GM18519 (cell line): ENCODE results near the gene LRIG1.
A peak's percentile ranks its signal among the peaks of the same experiment; 100 is the strongest.

ENCODE experiments used
- ATAC-seq: cut with Tn5 transposase; IDR thresholded peaks from one replicate; pipeline ENCODE4 v1.9.1; 2021; ENCODE audit warnings: mild to moderate bottlenecking, moderate library complexity; ENCODE audit not compliant: unreplicated experiment, low FRiP score

The LRIG1 gene

DNA sequence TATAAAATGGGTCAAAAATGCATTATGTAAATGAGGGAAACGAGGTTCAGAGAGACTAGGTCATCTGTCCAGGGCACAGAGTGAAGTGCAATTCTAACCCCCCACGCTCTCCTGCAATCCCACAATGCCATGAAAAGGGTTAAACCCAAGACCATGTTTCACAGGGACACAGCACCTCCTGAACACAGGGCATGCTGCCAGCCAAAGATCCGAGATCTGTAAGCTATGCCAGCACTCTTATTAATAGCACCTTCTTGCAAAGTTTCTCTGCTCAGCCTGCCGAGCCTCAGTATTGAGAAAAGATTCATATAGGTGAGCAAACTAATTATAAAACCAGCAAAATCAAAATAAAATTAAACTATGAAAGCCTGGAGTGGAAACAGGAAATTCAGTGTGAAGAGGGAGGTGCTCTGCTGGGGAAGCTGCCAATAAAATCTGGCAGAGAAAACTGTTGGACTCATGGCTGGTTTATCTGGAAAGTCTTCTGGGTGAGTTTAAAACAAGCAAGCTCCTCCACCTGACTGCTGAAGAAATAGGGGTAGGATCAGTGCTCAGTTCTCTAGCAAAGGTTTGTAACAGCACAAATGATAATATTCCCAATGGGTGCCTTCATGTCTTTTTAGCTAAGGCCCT lies 50.3 kb downstream of the LRIG1 start:
- ATAC-seq: no peak

DNA sequence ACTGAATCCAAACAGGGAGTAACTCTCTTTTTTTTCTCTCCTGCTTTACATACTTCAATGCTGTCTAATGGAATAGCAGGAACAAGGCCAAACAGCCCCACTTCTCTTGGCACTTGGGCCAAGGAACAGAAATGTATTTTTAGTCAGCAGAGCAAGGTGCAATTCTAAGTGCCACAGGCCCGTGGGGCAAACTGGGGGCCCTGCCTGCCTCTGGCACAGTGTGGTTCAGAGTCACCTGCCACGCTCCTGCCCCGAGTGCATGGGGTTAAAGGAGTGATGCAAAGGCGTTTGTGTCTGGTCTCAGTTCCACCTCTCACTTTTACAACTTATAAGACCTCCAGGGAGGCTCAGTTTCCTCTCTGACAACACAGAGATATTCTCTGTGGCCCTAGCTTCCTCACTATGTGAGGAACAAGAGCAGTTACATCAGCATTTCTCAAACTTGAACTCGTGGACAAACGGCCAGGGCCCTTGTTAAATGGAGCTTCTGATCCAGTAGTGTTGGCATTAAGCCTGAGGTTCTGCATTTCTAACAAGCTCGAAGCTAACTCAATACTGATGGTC lies 51.3 kb downstream of the LRIG1 start:
- peak; percentile 57 for ATAC-seq

DNA sequence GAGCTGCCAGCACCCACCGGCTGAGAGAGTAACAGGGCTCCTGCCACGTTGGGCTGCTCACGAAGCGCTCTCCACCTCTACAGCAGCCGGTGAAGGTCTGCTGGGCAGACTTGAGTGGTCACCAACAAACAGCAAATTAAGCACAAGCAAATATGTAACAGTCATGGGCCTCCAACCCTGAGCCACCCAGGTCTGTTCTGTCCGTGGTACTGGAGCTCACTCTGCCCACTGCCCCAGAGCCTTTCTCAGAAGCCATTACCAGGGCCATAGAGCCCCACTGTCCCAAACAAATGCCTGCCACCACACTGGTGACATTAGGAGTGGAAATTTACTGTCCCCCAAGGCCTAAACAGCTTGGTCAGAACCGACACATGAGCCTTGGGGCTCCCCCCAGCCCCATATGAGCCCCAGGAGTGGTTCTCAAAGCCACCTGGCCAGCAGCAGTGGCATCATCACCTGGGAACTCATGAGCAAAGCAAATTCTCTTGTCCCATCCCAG lies 56.6 kb downstream of the LRIG1 start:
- ATAC-seq: no peak

DNA sequence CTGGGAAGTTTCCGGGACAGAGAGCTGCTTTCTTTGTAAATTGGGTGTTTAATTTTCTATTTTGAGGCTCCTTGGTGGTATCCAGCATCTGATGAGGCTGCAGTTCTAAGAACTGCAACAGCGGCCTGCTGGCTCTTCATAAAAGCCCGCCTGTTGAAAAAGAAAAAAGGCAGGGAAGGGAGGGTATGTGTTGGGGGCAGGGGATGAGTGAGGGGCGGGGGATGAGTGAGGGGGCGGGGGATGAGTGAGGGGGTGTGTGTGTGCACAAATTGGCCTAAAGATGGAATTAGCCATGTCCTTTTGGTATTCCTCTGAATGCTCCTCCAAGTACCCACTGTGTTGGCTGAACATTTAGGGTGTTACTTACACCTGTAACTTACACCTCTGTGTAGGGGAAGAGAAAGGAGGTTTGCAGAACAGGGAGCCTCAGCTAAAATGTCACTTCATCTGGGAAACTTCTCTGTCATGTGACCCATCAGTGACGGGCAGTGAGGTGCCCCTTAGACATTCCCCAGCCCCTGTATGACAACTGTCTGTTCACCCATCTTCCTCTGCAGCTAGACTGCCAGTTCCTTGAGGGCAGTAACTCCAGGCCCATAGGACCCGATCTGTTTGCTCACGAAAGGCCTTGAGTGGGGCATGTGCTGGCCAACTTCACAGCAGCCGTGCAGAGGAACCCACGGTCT lies 57.6 kb downstream of the LRIG1 start:
- no peak for ATAC-seq

DNA sequence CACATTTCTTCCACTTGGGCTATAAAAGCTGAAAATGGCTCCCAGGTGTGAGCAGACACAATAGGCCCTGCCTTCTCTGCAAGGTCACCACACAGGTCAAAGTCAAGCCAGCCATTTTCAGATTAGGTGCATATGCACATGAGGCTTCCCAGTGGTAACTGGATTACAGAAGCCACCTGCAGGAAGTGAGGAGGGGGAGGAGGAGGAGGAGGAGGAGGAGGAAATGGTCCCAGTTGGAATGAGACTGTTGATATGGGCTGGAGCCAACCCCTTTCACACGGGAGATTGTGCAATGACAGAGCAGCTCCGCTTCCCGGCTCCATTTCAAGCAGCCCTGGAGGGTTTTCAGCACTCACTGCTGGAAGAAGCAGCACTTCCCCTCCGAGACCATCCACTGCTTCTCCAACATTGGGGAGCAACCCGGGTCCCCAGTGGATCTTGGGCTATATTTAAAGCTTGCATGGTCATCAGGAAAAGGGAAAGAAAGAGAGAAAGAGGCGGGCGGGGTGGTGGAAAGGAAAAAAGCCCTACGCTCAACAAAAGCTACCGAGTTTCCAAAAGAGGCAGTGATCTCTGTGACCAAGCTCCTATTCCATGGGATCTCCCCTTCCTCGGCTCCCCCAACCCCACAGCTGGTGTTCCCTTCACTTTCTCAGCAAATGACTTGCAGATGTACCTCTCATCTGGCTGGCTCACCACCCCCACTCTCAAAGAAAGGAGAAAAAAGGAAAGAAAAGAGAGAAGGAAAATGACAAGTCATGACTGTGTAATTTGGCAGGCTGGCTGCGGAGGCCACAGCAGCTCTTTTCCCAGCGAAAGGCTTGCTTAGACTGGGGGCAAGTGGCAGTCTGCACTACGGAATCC lies 58.3 kb downstream of the LRIG1 start:
- no peak for ATAC-seq

DNA sequence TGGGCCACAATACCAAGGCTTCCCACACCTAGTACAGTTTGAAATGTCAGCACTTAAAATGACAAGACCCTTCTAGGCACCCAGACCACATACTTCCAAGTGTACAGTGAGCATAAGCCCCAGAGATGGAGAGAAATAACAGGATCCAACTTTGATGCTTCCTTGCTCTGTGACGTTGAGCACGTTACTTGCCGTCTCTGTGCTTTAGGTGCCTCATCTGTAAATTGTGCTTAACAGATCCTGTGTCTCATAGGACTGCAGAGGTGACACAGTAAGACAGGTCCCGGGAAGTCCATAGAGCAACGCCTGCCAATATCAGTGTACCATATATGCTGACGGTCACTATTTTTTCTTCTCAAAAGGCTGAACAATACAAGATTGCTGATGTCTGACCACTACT lies 59.1 kb downstream of the LRIG1 start:
- no peak for ATAC-seq

DNA sequence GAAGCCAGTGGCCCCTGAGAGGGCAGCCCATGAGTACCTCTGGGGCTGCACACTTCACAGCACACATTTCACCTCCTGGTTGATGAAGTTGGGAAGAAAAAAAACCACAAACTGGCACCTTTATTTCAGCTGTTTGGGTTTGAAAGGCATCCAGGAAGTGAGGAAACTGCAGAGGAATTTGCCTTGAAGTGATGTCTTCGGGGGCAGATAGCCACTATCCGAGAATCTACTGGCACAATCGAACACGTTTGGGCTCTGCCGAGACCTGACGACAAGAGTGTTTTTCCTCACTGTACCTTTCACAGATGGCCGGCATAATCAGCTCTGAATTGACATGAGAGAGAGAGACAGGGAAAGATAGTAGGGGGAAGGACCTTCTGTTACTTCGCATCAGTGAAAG lies 59.7 kb downstream of the LRIG1 start:
- ATAC-seq: no peak

DNA sequence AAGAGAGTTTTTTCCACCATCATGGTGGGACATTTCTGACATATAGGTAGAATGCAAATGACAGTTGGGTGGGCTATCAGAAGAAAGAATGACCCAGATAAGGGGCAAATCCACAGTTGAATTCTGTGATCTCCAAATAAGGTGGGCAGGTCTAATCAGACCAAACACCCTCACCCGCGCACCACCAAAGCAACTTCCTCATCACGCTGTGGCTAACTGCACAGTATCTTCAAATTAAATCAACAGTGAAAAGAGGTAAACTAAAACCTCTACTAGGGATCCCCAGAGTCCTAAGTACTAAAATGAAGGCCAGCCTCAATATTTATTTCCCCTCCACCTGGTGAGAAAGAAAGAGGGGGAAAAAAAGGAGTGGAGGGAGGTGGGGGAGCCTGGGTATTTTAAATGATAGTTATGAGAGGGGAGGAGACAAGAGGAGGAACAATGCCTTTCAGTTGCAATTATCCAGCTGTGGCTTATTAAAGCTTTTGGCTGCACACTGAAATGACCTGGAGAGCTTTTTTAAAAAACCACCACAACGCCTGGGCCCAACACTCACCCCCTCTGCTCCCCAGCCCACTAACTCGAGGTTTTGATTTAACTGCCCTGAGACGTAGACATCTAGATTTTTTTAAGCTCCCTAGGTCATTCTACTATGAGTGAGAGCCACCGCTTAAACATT lies 61.0 kb downstream of the LRIG1 start:
- ATAC-seq: no peak

DNA sequence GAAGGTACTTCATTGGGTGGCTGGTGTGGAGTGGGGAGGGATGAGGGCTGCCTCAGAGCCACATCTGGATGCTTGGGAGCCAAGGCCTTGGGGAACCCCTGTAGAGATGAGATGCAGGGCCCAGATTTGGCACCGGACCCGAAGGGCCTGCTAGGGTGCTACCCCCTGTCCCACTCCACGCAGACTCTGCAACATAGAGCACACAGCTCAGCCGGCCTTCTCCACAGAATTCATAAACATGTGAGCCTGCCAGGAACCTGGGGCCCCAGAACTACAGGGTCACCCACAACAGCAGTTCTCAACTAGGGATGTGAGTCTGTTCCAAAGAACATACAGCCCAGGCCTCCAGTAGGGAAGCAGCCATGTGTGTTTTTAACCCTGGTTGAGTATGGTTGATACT lies 62.8 kb downstream of the LRIG1 start:
- ATAC-seq: no peak

DNA sequence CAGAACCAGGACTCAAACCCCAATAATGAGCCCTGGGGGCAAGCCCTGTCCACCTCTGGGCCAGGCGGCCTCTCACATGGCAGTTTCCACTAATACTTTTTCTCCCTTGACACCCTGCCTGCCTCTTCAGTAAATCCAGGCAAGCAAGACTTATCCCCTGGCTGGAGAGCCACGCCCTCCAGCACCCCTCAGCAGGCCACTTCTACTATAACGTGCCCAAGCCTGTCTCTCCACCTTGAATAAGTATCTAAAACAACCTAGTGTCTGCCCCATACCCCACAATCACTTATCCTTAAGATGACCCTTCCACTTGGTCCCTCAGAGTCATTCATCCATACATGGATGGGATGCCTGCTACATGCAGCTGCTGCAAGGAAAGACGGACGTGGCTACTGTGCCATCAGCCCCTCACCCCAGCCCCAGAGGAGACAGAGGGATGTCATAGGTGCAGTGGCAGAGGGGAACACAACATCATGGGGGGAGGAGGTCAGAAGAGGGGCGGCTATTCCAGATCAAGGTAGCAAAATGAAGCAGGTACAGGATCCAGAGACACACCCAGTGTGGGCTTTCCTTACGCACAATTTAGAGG lies 63.4 kb downstream of the LRIG1 start:
- no peak for ATAC-seq

DNA sequence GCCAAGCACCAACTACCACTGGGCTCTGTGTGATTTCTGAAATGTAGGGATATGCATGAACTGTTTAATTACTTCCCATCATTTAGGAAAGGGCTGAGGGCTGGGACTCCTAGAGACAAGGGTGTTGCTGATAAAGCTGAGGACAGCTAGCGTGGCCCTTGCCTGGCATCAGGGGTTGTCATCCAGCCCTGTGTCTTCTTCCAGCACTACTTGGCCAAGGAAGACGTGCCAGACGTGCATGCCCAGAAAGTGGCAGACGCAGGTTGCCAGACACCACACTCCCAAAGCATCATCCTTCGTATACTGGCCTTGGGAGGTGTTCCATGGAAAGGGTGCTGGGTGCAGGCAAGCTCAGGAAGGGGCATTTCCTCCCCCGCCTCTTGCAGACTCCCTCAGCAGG lies 64.8 kb downstream of the LRIG1 start:
- ATAC-seq: no peak

DNA sequence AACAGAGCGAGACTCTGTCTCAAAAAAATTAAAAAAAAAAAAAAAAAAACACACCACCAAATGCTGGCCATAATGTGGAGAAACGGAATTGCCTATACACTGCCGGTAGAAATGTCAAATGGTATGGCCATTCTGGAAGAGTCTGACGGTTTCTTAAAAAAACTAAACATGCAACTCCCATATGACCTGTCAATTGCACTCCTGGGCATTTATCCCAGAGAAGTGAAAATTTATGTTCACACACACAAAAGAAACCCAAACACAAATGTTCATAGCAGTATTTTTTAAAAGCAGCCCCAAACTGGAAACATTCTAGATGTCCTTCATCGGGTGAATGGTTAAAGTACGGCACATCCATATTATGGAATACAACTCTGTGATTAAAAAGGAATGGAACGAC lies 66.1 kb downstream of the LRIG1 start:
- no peak for ATAC-seq

DNA sequence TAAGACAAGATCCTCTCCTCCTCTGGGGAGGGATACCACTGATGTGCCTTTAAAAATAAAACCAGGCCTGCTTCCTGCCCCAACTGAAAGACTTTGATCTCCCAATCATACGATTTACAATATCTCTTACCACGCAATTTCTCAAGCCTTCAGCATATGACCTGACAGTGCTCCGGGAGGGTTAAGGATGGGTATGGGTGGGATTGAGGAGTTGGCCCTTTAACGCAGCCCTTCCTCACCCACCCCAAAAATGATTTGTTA lies 67.4 kb downstream of the LRIG1 start:
- no peak for ATAC-seq

DNA sequence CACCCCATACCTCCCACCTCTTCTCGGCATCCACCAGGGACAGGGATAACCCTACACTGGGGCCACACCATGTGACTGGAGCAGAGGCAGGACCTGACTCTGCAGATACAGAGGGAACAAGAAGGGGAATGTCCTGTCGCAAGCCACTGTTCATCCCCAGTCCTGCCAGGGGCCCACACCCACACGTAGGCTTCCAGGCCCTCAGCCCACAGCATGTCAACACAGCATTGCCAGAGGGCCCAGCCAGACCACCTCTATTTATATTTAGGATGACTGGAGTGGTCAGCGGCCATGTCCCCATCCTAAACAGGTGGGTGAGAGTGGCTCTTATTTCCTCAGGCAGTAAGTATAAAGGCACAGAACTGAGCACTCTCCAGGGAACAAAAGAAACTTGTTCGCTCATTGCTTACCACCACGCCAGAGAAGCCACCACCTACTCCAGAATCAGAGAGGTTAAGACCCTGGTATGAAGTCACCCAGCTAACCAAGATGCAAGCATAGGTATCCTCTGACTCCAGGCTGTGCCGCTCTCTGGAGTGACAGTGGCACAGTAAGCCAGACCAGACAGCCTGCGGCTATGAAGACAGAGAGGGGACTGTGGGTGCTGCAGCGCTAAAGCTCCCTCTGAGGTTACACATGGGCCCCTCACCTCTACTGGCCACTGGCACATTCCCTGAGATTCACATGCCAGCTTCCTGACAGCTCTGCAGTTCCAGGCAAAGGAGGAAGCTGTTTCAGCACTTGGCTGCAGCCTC lies 67.9 kb downstream of the LRIG1 start:
- no peak for ATAC-seq

DNA sequence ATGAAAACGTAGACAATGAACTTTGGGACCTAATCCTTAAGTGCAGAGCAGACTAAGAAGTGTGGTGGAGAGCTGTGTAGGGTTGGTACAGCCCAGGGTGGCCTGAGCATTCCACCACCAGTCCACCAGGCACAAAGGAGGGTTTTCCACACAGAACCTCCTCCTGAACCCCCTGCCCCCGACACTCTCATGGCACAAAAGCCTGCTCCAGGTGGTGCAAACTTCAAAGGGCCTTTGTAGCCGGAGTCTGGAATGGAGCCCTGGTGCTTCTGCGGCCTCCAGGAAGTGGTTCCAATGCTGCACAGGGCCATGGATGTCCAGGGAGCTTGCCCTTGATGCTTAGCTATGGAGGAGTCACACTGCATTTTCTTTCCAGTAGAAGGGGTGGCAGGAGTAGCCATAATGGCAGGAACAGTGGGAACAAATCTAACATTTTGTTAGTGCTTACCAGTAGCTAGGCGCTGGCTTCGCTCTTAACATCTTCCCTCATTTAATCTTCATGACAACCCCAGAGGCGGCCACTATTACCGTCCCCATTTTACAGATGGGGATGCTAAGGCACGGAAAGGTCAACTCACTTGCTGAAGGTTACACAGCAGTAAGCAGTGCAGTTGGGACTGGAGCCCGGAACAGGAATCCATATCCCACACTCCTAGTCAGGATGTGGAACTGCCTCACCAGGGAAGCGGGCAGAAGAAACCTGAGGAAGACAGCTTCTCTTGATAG lies 68.6 kb downstream of the LRIG1 start:
- no peak for ATAC-seq

DNA sequence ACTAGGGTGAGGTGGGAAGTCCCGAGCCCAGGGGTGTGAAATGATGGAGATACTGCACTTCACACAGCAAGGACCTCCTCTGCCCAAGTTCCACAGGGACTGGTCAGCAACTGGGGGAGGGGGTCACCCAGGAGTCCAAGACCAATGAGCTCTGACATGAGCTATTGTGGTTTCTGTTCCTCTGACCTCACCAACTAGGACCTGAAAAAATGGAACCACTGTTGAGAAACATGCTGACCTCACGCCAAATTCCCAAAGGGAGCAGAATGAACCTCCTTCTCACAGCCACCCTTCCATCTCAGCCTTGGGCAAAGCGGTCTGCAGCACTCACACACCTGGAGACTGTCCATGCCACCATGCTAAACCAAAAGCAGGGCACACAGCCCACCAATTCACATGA lies 69.3 kb downstream of the LRIG1 start:
- no peak for ATAC-seq

DNA sequence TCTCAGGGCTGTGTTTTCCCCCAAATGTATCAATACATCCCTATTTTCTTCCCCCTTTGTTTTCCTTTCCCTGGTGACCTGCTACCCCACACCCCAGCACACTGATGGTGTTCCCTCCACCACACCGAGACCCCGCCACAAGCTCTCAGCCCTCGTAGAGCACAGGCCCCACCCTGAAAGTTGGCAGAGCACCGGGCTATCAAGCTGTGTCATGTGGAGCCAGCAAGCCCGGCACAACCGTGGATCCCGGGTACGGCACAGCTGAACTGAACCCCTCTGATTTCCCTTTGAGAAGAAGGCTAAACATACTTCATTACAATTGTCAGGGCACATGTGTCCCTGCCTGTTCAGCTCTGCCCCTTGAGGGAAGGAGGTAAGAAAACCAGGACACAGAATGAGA lies 69.9 kb downstream of the LRIG1 start:
- ATAC-seq: no peak

DNA sequence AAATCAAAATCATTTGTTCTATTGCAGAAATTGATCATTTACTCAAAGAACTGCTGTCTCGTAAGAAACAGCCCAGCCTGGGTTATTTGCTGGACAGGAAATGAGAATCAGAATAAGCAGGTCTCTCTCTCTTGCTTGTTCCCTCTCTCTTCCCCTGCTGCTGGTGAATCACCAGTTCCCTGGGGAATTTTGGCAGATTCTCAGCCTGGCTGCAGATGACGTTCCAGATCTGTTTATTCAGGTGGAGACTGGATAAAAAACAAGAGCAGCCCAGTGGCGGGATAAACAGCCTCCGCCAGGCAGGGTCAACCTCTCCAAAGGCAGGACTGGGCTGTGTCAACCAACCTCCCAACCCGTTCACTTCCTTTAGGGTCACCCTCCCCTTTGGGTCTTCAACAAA lies 72.1 kb downstream of the LRIG1 start:
- ATAC-seq: no peak

DNA sequence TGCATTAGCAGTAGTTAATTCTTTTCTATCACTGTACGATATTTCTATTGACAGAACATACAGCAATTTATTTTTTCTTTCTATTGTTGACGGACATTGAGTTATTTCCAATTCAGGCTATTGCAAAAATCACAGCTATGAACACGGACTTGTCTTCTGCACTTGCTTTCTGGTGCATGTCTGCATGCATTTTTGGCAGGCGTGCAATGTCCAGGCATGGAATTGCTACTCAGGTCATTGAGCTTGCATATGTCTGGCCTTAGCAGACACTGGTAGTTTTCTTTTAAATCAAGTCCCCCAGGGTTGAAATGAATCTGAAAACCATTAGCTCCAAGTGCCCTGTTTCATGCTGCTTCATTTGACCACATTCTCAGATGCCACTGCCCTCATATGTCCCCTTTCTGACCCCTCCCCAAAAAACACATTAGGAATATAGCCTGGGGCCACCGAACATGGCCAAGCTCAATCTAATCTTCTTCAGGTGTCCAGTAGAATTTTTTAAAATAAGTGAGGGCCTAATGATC lies 72.8 kb downstream of the LRIG1 start:
- no peak for ATAC-seq
